ENCODE data around the gene C13orf42. TPM values are rescaled to one million over a fixed set of nuclear protein-coding genes. Genes with fewer than 3 reads are reported as not detected.

C13orf42 gene
- polyA plus RNA-seq, 1 donor from 2014 or later: not detected

- H3K9ac ChIP-seq (ENCODE audit: low read length): no peak overlapping the region
- no peak overlapping the region for H2AFZ ChIP-seq (ENCODE audit: low read depth, low read length)
- H3K9me2 ChIP-seq (ENCODE audit: insufficient read depth, low read length): no peaks in the 10 kb centered on the region
- no peaks in the 10 kb centered on the region for H3K36me3 ChIP-seq (ENCODE audit: insufficient read depth, low read length)
- H4K20me1 ChIP-seq (ENCODE audit: insufficient read depth): no peaks in the 10 kb centered on the region
- H3K9me3 ChIP-seq (ENCODE audit: low read length): no peaks in the 10 kb centered on the region
- no peak for TF ChIP-seq POLR2AphosphoS5 (IDR thresholded peaks at IDR 0.05)
- H3K27ac ChIP-seq (ENCODE audit: low read length): no peak overlapping the region
- no peaks in the 10 kb centered on the region for H3K79me2 ChIP-seq (replicated peaks; ENCODE audit: insufficient read depth, low read length)
- no peak overlapping the region for H3K4me2 ChIP-seq (ENCODE audit: low read length)
- no peak overlapping the region for H3K4me3 ChIP-seq (ENCODE audit: low read length)
- no peaks in the 10 kb centered on the region for H3K27me3 ChIP-seq (ENCODE audit: insufficient read depth, low read depth, low read length)
- H3F3A ChIP-seq (ENCODE audit: insufficient read depth, low read length, poor library complexity, severe bottlenecking): no peaks in the 10 kb centered on the region
Observed at GRCh38 chr13:51153527-51153926, 42.5 kb upstream of the C13orf42 start.

- Histone ChIP-seq H3F3A (ENCODE audit: insufficient read depth, low read length, poor library complexity, severe bottlenecking) (no peaks in the 10 kb centered on the region), H3K9me3 (ENCODE audit: low read length) (no peaks in the 10 kb centered on the region)
Observed at GRCh38 chr13:51152701-51153100, 41.6 kb upstream of the C13orf42 start.

More at GRCh38 chr13:51152701-51153100, 41.6 kb upstream of the C13orf42 start:
- Histone ChIP-seq H3K9me2 (ENCODE audit: insufficient read depth, low read length) (no peaks in the 10 kb centered on the region), H3K27me3 (ENCODE audit: insufficient read depth, low read depth, low read length) (no peaks in the 10 kb centered on the region), H3K9ac (ENCODE audit: low read length) (no peak overlapping the region), H3K4me2 (ENCODE audit: low read length) (no peak overlapping the region), H2AFZ (ENCODE audit: low read depth, low read length) (no peak overlapping the region), H4K20me1 (ENCODE audit: insufficient read depth) (no peaks in the 10 kb centered on the region), H3K4me3 (ENCODE audit: low read length) (no peak overlapping the region), H3K79me2 (replicated peaks; ENCODE audit: insufficient read depth, low read length) (no peaks in the 10 kb centered on the region), H3K36me3 (ENCODE audit: insufficient read depth, low read length) (no peaks in the 10 kb centered on the region), H3K27ac (ENCODE audit: low read length) (no peak overlapping the region)
- TF ChIP-seq REST (IDR thresholded peaks at IDR 0.05; ENCODE audit: borderline replicate concordance): no peak
- TF ChIP-seq MXI1 (conservative IDR thresholded peaks at IDR 0.05; ENCODE audit: poor library complexity, severe bottlenecking): no peak
- TF ChIP-seq TAF1 (IDR thresholded peaks at IDR 0.05; ENCODE audit: low read depth): no peak
- no peak for TF ChIP-seq CTCF (IDR thresholded peaks at IDR 0.05; ENCODE audit: poor library complexity, severe bottlenecking)
- TF ChIP-seq EP300 (conservative IDR thresholded peaks at IDR 0.05; ENCODE audit: poor library complexity, severe bottlenecking): no peak
- TF ChIP-seq SMC3 (conservative IDR thresholded peaks at IDR 0.05; ENCODE audit: poor library complexity): no peak
- TF ChIP-seq POLR2AphosphoS5 (IDR thresholded peaks at IDR 0.05): no peak
- TF ChIP-seq RAD21 (conservative IDR thresholded peaks at IDR 0.05): no peak
- no peak for TF ChIP-seq EZH2 (IDR thresholded peaks at IDR 0.05; ENCODE audit: borderline replicate concordance, insufficient read depth, low read length, poor library complexity, severe bottlenecking)
